GM18951 (cell line): ENCODE results near the gene TNS1.

ENCODE experiments used
- POLR2A ChIP-seq: IDR thresholded peaks from 4 replicates; pipeline ENCODE4 v1.6.1; 2011; ENCODE audit warnings: mild to moderate bottlenecking; ENCODE audit not compliant: insufficient read length, insufficient read depth; ENCODE audit errors: extremely low read depth
- in situ Hi-C: fragments of 300-500 bp; cut with MboI; formaldehyde crosslinking; loops from one replicate; pipeline ENCODE4 v1.12.0; 2022; ENCODE audit warnings: low sequenced_read_pairs, mixed read lengths, inconsistent platforms; ENCODE audit not compliant: unreplicated experiment

Gene TNS1

GRCh38 chr2:217787160-217787877 is 215.5 kb downstream of the TNS1 start:
- no peak for TF ChIP-seq POLR2A
- in situ Hi-C loops: loop anchor here (10.0 kb wide), 1 partner anchor 197 kb away; no protein-coding TSS in a partner anchor

DNA sequence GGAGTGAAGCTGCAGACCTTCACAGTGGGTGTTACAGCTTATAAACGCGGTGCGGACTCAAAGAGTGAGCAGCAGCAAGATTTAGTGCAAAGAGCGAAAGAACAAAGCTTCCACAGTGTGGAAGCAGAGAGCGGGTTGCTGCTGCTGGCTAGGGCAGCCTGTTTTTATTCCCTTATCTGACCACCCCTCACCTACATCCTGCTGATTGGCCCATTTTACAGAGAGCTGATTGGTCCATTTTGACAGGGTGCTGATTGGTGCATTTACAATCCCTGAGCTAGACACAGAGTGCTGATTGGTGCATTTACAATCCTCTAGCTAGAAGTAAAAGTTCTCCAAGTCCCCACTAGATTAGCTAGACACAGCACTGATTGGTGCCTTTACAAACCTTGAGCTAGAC is 216.2 kb downstream of the TNS1 start:
- in situ Hi-C loops: loop anchor here (10.0 kb wide), 1 partner anchor 198 kb away; no protein-coding TSS in a partner anchor

- in situ Hi-C loops: loop anchor here (10.0 kb wide), 1 partner anchor 199 kb away; no protein-coding TSS in a partner anchor
- no peak for TF ChIP-seq POLR2A
These were observed 217.2 kb downstream of the TNS1 start for GRCh38 chr2:217785544-217786045.

DNA sequence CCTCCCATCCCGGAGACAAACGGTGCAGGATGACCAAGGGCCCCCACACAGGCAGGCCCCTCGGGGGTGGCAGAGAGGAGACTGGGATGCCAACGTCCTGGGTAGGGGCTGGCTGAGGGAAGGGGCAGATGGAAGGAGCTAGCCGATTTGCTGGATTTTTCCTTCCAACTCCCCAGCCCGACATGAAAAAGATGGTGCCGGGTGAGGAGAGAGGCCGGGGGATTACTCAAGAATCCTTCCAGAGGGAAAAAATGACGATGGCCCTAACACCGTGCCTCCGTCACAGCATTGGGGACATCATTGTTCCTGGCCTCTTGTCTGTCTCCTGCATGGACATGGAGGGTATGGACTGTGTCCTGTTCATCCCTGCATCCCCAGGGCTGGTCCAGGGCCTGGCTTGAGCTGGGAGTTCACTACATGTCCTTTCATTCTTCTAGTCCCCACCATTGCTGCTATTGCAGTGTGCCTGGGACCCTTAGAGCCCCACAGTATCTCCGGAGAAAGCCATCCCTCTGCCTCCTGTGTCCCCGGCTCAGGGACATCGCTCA is 217.7 kb downstream of the TNS1 start:
- TF ChIP-seq POLR2A: no peak
- in situ Hi-C loops: loop anchor here (10.0 kb wide), 1 partner anchor 200 kb away; no protein-coding TSS in a partner anchor

GRCh38 chr2:217783243-217783642 is 219.6 kb downstream of the TNS1 start:
- in situ Hi-C loops: loop anchor here (10.0 kb wide), 1 partner anchor 202 kb away; no protein-coding TSS in a partner anchor

DNA sequence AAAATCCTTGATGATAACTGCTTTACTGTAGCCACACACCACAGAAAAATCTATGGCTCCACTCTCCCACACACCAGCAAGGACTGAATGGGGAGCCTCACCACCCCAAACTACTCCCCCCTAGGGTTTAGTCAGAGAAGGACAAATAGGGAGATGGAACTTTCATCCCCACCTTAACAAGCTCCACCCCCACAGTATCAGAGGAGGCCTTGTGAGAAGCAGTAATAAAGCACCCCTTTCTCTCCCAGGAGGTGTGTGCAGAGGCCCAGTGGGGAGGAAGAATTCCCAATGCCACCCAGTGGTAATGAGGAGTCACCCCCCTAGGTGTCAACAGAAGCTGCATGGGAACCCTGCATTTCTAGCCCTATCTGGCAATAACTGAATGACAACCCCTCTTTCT is 224.9 kb downstream of the TNS1 start:
- no peak for TF ChIP-seq POLR2A
- in situ Hi-C loops: no loop called here

More at GRCh38 chr2:217783243-217783642, 219.6 kb downstream of the TNS1 start:
- no peak for TF ChIP-seq POLR2A

- no peak for TF ChIP-seq POLR2A
- in situ Hi-C loops: no loop called here
These were observed 226.2 kb downstream of the TNS1 start for GRCh38 chr2:217776631-217777030.

GRCh38 chr2:217775920-217776503 is 226.8 kb downstream of the TNS1 start:
- TF ChIP-seq POLR2A: no peak
- in situ Hi-C loops: no loop called here

DNA sequence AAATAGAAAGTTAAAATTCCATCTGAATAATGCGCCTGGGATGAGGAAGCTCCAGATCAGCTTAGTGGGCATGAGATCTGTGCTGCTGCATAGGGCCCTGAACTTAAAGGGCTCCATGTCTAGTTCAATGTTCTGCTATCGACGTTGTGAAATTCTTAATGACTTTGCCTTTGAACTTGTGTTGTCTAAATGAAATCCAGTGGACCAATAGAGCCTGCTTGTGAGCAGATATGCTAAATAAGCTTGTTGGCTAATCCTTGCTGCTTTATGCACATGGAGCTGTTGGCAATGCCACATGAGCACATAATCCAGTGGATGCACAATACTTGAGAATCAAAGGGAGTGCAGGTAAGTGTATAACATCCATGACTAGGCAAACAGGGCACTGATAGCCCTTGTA is 228.6 kb downstream of the TNS1 start:
- TF ChIP-seq POLR2A: no peak
- in situ Hi-C loops: no loop called here

GRCh38 chr2:217773539-217773938 is 229.3 kb downstream of the TNS1 start:
- in situ Hi-C loops: no loop called here
- TF ChIP-seq POLR2A: no peak

DNA sequence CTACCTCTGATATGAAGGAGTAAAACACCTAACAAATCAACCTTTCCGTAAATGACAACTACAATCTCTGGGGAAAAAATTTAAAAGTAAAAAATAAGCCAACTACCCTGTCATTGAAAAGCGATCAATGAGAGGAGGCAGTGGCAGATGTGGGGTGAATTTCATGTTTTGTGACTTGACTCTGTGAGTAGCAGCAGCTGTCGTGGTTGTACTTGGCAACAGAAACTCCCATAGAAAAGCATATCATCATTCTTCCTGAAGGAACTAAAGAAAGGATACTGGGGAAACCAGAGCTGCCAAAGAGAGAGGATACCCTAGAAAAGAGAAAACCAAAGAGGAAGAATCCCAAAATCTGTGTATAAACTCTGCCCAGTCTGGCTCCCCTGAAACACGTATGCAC is 236.4 kb downstream of the TNS1 start:
- TF ChIP-seq POLR2A: no peak
- in situ Hi-C loops: no loop called here

DNA sequence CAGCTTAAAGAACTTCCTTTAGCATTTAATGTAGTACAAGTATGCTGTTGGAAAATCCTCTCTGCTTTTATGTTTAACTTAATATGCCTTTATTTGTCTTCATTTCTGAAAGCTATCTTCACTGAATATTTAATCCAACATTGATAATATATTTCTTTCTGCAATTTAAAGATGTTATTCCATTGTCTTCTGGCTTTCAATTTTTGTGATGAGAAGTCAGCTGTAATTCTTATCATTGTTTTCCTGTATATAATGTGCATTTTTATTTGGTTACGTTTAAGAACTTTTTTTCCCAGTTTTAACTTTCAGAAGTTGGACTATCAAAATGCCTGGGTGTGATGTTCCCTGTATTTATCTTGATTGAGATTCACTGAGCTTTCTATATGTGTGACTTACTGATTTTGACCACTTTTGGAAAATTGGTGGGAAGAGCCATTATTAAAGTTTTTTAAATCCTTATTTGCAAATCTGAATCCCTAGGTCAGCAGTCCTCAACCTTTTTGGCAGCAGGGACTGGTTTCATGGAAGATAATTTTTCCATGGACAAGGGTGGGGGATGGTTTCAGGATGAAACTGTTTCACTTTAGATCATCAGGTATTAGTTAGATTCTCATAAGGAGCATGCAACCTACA is 241.0 kb downstream of the TNS1 start:
- in situ Hi-C loops: no loop called here
- TF ChIP-seq POLR2A: no peak

DNA sequence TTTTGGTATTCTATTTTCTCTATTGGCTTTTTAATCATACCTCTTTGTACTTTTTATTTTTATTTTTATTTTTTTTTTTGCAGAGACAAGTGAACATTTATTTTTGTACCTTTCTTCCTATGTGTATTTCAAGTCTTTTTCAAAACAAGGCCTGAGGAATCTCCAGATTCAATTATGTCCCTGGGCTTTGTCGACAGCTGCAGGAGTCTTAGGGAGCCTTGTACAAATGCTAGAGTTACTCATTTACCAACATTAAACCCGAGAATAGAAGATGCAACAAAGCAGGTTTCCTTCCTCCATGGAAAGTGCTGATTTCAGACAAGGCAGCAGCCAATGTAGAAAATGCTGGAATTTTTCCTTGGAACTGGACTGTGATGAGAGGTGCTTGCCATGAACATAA is 242.8 kb downstream of the TNS1 start:
- in situ Hi-C loops: no loop called here
- TF ChIP-seq POLR2A: no peak
